Measurements from ENCODE around the gene NRIP3.

Gene NRIP3

GRCh38 chr11:9001736-9002135 lies 2.1 kb downstream of the NRIP3 start:
- Histone ChIP-seq H3F3A (ENCODE audit: insufficient read depth, low read length) (no peaks in the 10 kb centered on the region), H4K20me1 (ENCODE audit: insufficient read depth, low read length) (no peaks in the 10 kb centered on the region), H3K9me3 (ENCODE audit: low read length) (no peaks in the 10 kb centered on the region), H3K4me2 (ENCODE audit: low read length) (no peak overlapping the region), H3K27ac (ENCODE audit: low read depth, low read length, poor library complexity, severe bottlenecking) (no peak overlapping the region), H3K9ac (ENCODE audit: low read length) (no peak overlapping the region), H3K79me2 (ENCODE audit: insufficient read depth, low read length) (no peaks in the 10 kb centered on the region), H3K4me3 (ENCODE audit: low read depth, low read length, poor library complexity, severe bottlenecking) (no peak overlapping the region), H3K4me1 (ENCODE audit: insufficient read depth, low read length, severe bottlenecking) (no peaks in the 10 kb centered on the region), H3K27me3 (ENCODE audit: insufficient read depth, low read length) (peaks cover 9% of the 10 kb centered on the region; the same call in 1 of the 2 replicates), H3K36me3 (ENCODE audit: insufficient read depth, low read length) (no peaks in the 10 kb centered on the region), H2AFZ (ENCODE audit: low read length) (no peak overlapping the region), H3K9me2 (ENCODE audit: low read depth, low read length) (no peaks in the 10 kb centered on the region)
- TF ChIP-seq CTCF (IDR thresholded peaks at IDR 0.05; ENCODE audit: low read length): no peak
- no peak for TF ChIP-seq EZH2 (IDR thresholded peaks at IDR 0.05; ENCODE audit: borderline replicate concordance, low read length)

- Histone ChIP-seq H3K79me2 (ENCODE audit: insufficient read depth, low read length) (no peaks in the 10 kb centered on the region), H2AFZ (ENCODE audit: low read length) (no peak overlapping the region), H4K20me1 (ENCODE audit: insufficient read depth, low read length) (no peaks in the 10 kb centered on the region), H3K36me3 (ENCODE audit: insufficient read depth, low read length) (no peaks in the 10 kb centered on the region), H3K4me3 (ENCODE audit: low read depth, low read length, poor library complexity, severe bottlenecking) (no peak overlapping the region), H3K27me3 (ENCODE audit: insufficient read depth, low read length) (peaks cover 2% of the 10 kb centered on the region; the same call in 1 of the 2 replicates), H3K9me3 (ENCODE audit: low read length) (no peaks in the 10 kb centered on the region), H3K9me2 (ENCODE audit: low read depth, low read length) (no peaks in the 10 kb centered on the region), H3K4me2 (ENCODE audit: low read length) (no peak overlapping the region), H3K4me1 (ENCODE audit: insufficient read depth, low read length, severe bottlenecking) (no peaks in the 10 kb centered on the region), H3K27ac (ENCODE audit: low read depth, low read length, poor library complexity, severe bottlenecking) (no peak overlapping the region), H3F3A (ENCODE audit: insufficient read depth, low read length) (no peaks in the 10 kb centered on the region), H3K9ac (ENCODE audit: low read length) (no peak overlapping the region)
- no peak for TF ChIP-seq EZH2 (IDR thresholded peaks at IDR 0.05; ENCODE audit: borderline replicate concordance, low read length)
- no peak for TF ChIP-seq CTCF (IDR thresholded peaks at IDR 0.05; ENCODE audit: low read length)
Measured at GRCh38 chr11:8998017-8998416, 5.8 kb downstream of the NRIP3 start.

- Histone ChIP-seq H3K36me3 (ENCODE audit: insufficient read depth, low read length) (no peaks in the 10 kb centered on the region), H3K4me1 (ENCODE audit: insufficient read depth, low read length, severe bottlenecking) (no peaks in the 10 kb centered on the region), H3K27ac (ENCODE audit: low read depth, low read length, poor library complexity, severe bottlenecking) (no peak overlapping the region), H3K9ac (ENCODE audit: low read length) (no peak overlapping the region), H3K27me3 (ENCODE audit: insufficient read depth, low read length) (no peaks in the 10 kb centered on the region), H3K4me2 (ENCODE audit: low read length) (no peak overlapping the region), H4K20me1 (ENCODE audit: insufficient read depth, low read length) (no peaks in the 10 kb centered on the region), H3F3A (ENCODE audit: insufficient read depth, low read length) (no peaks in the 10 kb centered on the region), H2AFZ (ENCODE audit: low read length) (no peak overlapping the region), H3K79me2 (ENCODE audit: insufficient read depth, low read length) (no peaks in the 10 kb centered on the region), H3K4me3 (ENCODE audit: low read depth, low read length, poor library complexity, severe bottlenecking) (no peak overlapping the region), H3K9me2 (ENCODE audit: low read depth, low read length) (no peaks in the 10 kb centered on the region), H3K9me3 (ENCODE audit: low read length) (no peaks in the 10 kb centered on the region)
- TF ChIP-seq EZH2 (IDR thresholded peaks at IDR 0.05; ENCODE audit: borderline replicate concordance, low read length) (no peak), CTCF (IDR thresholded peaks at IDR 0.05; ENCODE audit: low read length) (no peak)
Measured at GRCh38 chr11:8997451-8997850, 6.3 kb downstream of the NRIP3 start.
